Right kidney (tissue), 1 donor: ENCODE data around the gene GPR171.

Experiments used
- DNase-seq: peaks from one replicate; pipeline ENCODE4 v3.0.0-alpha.2; 2016

GPR171 gene

GRCh38 chr3:151213881-151214280, 10.9 kb upstream of the GPR171 start:
- no peak for DNase-seq

GRCh38 chr3:151213151-151213550, 10.1 kb upstream of the GPR171 start:
- no peak for DNase-seq

GRCh38 chr3:151210676-151211381, 7.8 kb upstream of the GPR171 start:
- DNase-seq = no peak

GRCh38 chr3:151209654-151210053, 6.6 kb upstream of the GPR171 start:
- DNase-seq = no peak

- no peak for DNase-seq
Measured at GRCh38 chr3:151206201-151206600, 3.2 kb upstream of the GPR171 start.

- DNase-seq = no peak
Measured at GRCh38 chr3:151205482-151205881, 2.5 kb upstream of the GPR171 start.

- DNase-seq = no peak
Measured at GRCh38 chr3:151204530-151205402, 1.8 kb upstream of the GPR171 start.

- no peak for DNase-seq
Measured at GRCh38 chr3:151201051-151201730, 1.8 kb downstream of the GPR171 start.

GRCh38 chr3:151200586-151200985, 2.4 kb downstream of the GPR171 start:
- DNase-seq = no peak

- DNase-seq = no peak
Measured at GRCh38 chr3:151199554-151200438, 3.2 kb downstream of the GPR171 start.

- no peak for DNase-seq
Measured at GRCh38 chr3:151198849-151199248, 4.2 kb downstream of the GPR171 start.

GRCh38 chr3:151197981-151198767, 4.8 kb downstream of the GPR171 start:
- DNase-seq = no peak

- DNase-seq = no peak
Measured at GRCh38 chr3:151197228-151197627, 5.8 kb downstream of the GPR171 start.

GRCh38 chr3:151196434-151196833, 6.6 kb downstream of the GPR171 start:
- no peak for DNase-seq

- no peak for DNase-seq
Measured at GRCh38 chr3:151195826-151196225, 7.2 kb downstream of the GPR171 start.

GRCh38 chr3:151192545-151192944, 10.5 kb downstream of the GPR171 start:
- DNase-seq = no peak

- no peak for DNase-seq
Measured at GRCh38 chr3:151191095-151191494, 11.9 kb downstream of the GPR171 start.

- no peak for DNase-seq
Measured at GRCh38 chr3:151183265-151183671, 19.7 kb downstream of the GPR171 start.

GRCh38 chr3:151182349-151183079, 20.5 kb downstream of the GPR171 start:
- DNase-seq = no peak

GRCh38 chr3:151178208-151178845, 24.7 kb downstream of the GPR171 start:
- DNase-seq = no peak
